ENCODE measurements around the gene CD3E.

Gene CD3E

GRCh38 chr11:118289401-118289800 is 15.1 kb upstream of the CD3E start:
- TF ChIP-seq CTCF (IDR thresholded peaks at IDR 0.05; ENCODE audit: low read depth, low read length, missing control alignments): no peak
- no peak for DNase-seq (ENCODE audit: low read depth)
- H3K4me3 ChIP-seq (ENCODE audit: low read depth, low read length): no peak overlapping the region

GRCh38 chr11:118290923-118291322 is 13.6 kb upstream of the CD3E start:
- H3K4me3 ChIP-seq (ENCODE audit: low read depth, low read length): no peak overlapping the region
- TF ChIP-seq CTCF (IDR thresholded peaks at IDR 0.05; ENCODE audit: low read depth, low read length, missing control alignments): peak; percentile 42
- DNase-seq (ENCODE audit: low read depth): no peak

- H3K4me3 ChIP-seq (ENCODE audit: low read depth, low read length): no peak overlapping the region
- DNase-seq (ENCODE audit: low read depth): no peak
- TF ChIP-seq CTCF (IDR thresholded peaks at IDR 0.05; ENCODE audit: low read depth, low read length, missing control alignments): no peak
Observed at GRCh38 chr11:118291477-118292135, 12.9 kb upstream of the CD3E start.

GRCh38 chr11:118294053-118294452 is 10.5 kb upstream of the CD3E start:
- no peak overlapping the region for H3K4me3 ChIP-seq (ENCODE audit: low read depth, low read length)
- no peak for DNase-seq (ENCODE audit: low read depth)
- TF ChIP-seq CTCF (IDR thresholded peaks at IDR 0.05; ENCODE audit: low read depth, low read length, missing control alignments): no peak

- no peak overlapping the region for H3K4me3 ChIP-seq (ENCODE audit: low read depth, low read length)
- DNase-seq (ENCODE audit: low read depth): no peak
- no peak for TF ChIP-seq CTCF (IDR thresholded peaks at IDR 0.05; ENCODE audit: low read depth, low read length, missing control alignments)
Observed at GRCh38 chr11:118295199-118295598, 9.3 kb upstream of the CD3E start.

- peak; percentile 55 for TF ChIP-seq CTCF (IDR thresholded peaks at IDR 0.05; ENCODE audit: low read depth, low read length, missing control alignments)
- DNase-seq (ENCODE audit: low read depth): no peak
- H3K4me3 ChIP-seq (ENCODE audit: low read depth, low read length): no peak overlapping the region
Observed at GRCh38 chr11:118295815-118296454, 8.6 kb upstream of the CD3E start.

Measured in GM12864 (cell line).